GM11168 (cell line): ENCODE results near the gene TMEM176A.
"Not testable (repeated sequence)": the region's sequence is repeated elsewhere in the genome, so short reads cannot be mapped to it uniquely, and the experiment has no call there.

Experiments used
- in situ Hi-C: fragments of 300-500 bp; cut with MboI; formaldehyde crosslinking; loops from one replicate; pipeline ENCODE4 v1.12.0; 2022; ENCODE audit warnings: low sequenced_read_pairs; ENCODE audit not compliant: unreplicated experiment

The TMEM176A gene

DNA sequence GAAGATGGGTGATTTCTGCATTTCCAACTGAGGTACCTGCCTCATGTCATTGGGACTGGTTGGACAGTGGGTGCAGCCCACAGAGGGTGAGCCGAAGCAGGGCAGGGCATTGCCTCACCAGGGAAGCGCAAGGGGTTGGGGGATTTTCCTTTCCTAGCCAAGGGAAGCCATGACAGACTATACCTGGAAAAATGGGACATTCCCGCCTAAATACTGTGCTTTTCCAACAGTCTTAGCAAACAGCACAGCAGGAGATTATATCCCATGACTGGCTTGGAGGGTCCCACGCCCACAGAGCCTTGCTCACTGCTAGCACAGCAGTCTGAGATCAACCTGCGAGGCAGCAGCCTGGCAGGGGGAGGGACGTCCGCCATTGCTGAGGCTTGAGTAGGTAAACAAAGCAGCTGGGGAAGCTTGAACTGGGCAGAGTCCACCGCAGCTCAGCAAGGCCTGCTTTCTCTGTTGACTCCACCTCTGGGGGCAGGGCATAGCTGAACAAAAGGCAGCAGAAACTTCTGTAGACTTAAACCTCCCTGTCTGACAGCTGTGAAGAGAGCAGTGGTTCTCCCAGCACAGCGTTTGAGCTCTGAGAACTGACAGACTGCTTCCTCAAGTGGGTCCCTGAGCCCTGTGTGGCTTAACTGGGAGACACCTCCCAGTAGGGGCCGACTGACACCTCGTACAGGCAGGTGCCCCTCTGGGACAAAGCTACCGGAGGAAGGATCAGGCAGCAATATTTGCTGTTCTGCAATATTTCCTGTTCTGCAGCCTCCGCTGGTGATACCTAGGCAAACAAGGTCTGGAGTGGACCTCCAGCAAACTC lies 7.3 kb downstream of the TMEM176A start:
- in situ Hi-C loops, result not testable (repeated sequence)

GRCh38 chr7:150814328-150815001 lies 13.9 kb downstream of the TMEM176A start:
- in situ Hi-C loops, result no loop called here

DNA sequence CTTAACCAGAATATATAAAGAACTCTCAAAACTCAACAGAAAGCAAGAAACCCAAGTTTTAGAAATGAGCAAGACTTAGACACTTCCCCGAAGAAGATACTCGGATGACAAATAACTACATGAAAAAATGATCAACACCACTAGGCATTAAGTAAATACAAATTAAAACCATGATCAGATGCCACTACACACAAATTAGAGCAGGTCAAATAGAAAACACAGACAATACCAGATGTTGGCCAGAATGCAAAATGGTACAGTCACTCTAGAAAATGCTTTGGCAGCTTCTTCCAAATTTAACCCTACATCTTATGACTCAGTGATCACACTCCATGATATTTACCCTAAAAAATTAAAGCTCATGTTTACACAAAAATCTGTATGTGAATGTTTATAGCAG lies 18.4 kb downstream of the TMEM176A start:
- in situ Hi-C loops, result no loop called here

GRCh38 chr7:150820148-150820547 lies 19.6 kb downstream of the TMEM176A start:
- in situ Hi-C loops, result no loop called here

DNA sequence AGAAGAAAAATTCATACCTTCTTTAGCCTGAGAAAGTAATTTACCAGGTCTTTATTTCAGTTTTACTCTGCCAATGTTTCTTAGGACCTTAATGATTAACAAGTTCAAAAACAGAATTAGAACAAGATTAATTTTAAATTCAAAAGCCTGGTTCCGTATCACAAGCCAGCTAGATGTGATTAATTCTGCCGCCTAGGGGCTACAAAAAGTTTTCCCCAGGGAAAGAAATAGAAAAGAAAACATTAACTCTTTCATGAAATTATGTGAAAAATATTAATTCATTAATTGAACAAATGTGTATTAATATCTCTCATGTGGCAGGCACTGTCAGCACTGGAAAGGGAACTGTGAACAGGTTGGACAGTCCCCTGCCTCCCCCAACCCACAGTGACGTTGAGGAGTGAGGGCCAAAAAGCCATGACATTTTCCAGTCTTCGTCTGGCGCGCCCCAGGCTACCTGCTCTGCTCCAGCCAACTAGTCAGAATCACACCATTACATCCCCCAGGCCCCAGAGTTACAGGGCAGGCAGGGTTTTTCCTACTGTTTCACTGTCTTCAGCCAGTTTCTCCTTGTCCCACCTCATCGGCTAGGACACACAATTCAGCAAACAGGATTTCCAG lies 20.1 kb downstream of the TMEM176A start:
- in situ Hi-C loops, result no loop called here

GRCh38 chr7:150823043-150823442 lies 22.5 kb downstream of the TMEM176A start:
- in situ Hi-C loops, result no loop called here

GRCh38 chr7:150823484-150824126 lies 23.0 kb downstream of the TMEM176A start:
- in situ Hi-C loops, result no loop called here

- in situ Hi-C loops, result no loop called here
These were observed 24.0 kb downstream of the TMEM176A start for GRCh38 chr7:150824379-150825177.

DNA sequence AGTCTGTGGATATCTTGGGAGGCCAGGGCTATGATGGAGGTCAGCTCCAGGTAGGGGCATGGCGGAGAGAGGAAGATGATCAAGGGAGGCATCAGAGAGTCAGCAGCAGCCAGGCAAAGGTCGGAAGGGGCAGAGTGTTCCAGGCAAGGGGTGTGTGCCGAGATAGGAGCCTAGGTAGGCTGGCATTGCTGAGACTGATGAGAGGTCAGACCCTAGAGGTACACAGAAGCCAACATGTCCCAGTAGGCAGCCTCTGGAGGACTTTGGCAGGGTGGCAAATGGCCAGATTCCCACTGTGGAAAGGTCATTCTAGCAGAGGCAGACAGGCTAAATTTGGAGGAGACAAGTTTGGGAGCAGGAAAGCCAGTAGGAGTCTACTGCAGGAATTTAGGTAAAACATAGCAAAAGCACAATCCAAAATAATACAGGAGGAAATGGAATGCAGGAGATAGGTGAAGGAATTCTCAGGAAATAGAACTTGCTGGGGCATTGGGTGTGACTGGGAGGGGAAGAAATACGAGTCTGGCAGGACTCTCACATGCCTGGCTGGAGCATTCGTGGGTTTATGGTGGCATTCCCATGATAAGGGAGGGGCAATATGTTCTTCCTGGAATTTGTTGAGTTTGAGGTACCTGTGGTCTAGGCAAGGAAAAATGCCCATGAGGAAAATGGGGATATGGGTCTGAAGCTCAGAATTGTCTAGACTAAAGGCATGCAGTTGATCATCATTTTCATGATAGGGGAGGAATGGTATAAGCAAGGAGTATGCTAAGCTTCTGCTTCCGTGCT lies 25.7 kb downstream of the TMEM176A start:
- in situ Hi-C loops, result no loop called here

DNA sequence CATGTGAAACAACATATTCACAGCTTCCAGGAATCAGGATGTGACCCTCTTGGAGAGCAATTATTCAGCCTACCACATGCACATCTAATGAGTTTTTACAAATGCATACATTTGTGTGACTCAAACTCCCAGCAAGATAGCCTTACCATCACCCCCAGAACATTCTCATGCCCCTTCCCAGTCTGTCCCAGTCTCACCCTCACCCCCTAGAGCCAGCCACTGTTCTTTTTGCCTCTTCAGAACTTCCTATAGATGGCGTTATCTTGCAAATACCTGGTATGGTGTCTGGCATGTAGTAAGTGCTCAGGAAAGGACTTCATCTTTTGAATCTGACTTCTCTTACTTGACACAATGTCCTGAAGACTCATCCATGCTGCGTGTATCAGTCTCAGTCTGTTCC lies 27.8 kb downstream of the TMEM176A start:
- in situ Hi-C loops, result no loop called here

GRCh38 chr7:150829426-150829825 lies 28.9 kb downstream of the TMEM176A start:
- in situ Hi-C loops, result no loop called here

DNA sequence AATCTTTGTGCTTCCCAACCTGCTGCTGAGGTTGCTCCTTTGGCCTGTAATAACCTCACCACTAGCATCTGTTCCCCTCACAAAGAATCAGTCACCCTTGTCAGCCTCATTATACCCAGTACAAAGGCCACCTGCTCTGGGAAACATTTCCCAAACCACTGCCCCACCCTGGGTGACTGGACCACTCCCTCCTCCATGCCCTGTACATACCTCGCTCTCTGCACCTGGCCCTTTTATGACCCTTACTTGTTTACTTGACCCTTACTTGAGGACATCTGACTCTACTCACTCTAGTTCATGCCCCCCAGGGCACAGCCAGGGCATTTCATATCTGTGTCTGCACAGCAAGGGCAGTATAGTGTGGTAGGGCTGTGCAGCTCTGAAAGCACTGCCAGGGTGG lies 30.4 kb downstream of the TMEM176A start:
- in situ Hi-C loops, result no loop called here

DNA sequence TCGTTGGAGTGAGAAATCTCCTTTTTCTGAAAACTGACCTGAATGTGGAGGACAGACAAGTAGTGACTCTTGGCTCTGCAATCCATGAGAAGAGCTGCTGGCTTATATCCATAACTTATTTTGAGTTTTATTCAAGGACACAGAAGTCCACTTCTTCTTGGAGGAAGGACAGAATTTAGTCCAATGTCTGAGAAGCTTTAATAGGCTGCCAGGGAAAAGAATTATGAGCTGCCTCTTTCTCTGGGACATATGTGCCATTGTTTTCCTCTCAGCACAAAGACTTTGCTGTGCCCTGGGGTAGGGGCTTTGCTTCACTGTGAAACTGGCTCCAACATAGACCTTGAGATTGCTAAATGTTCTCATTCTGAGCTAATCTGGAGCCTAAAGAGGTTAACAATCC lies 31.3 kb downstream of the TMEM176A start:
- in situ Hi-C loops, result no loop called here

- in situ Hi-C loops, result no loop called here
These were observed 34.5 kb downstream of the TMEM176A start for GRCh38 chr7:150835019-150835418.

- in situ Hi-C loops, result no loop called here
These were observed 35.2 kb downstream of the TMEM176A start for GRCh38 chr7:150835702-150836280.

GRCh38 chr7:150838965-150839650 lies 38.5 kb downstream of the TMEM176A start:
- in situ Hi-C loops, result no loop called here

- in situ Hi-C loops, result no loop called here
These were observed 41.4 kb downstream of the TMEM176A start for GRCh38 chr7:150842018-150842417.

DNA sequence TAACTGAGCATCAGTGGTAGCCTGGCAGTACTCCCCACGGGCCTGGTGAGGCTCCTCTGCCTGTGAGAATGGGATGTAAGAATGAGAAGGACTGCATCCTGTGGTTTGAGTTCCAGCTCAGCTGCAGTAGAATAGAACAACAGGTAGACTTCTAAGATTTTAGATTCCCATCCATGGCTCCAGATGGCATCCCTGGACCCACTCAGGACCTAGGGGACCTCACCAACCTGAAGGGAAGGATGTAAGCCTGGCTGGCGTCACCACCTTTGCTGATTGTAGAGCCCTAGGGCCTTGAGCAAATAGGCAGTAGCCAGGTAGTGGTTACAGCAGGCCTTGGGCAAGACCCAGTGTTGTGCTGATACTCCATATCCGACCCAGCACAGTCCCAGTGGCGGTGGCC lies 42.1 kb downstream of the TMEM176A start:
- in situ Hi-C loops, result no loop called here
